Pons (tissue), 1 donor: ENCODE measurements around the gene PODNL1.

Experiments
- DNase-seq: peaks from one replicate; pipeline ENCODE4 v3.0.0-alpha.2; 2016; ENCODE audit warnings: low spot score

PODNL1 gene

GRCh38 chr19:13892870-13893269 is 45.3 kb downstream of the PODNL1 start:
- DNase-seq, result no peak

GRCh38 chr19:13890136-13890535 is 48.1 kb downstream of the PODNL1 start:
- DNase-seq, result no peak

GRCh38 chr19:13888281-13888680 is 49.9 kb downstream of the PODNL1 start:
- DNase-seq, result no peak

GRCh38 chr19:13887517-13887916 is 50.7 kb downstream of the PODNL1 start:
- DNase-seq, result no peak

- DNase-seq, result no peak
Observed at GRCh38 chr19:13887018-13887436, 51.2 kb downstream of the PODNL1 start.

- no peak for DNase-seq
Observed at GRCh38 chr19:13885826-13886365, 52.3 kb downstream of the PODNL1 start.

GRCh38 chr19:13884726-13885591 is 53.3 kb downstream of the PODNL1 start:
- no peak for DNase-seq

GRCh38 chr19:13883516-13884064 is 54.6 kb downstream of the PODNL1 start:
- DNase-seq, result no peak

GRCh38 chr19:13882836-13883235 is 55.4 kb downstream of the PODNL1 start:
- no peak for DNase-seq

GRCh38 chr19:13882419-13882795 is 55.8 kb downstream of the PODNL1 start:
- no peak for DNase-seq

GRCh38 chr19:13881692-13882418 is 56.4 kb downstream of the PODNL1 start:
- DNase-seq, result peak; percentile 30

- no peak for DNase-seq
Observed at GRCh38 chr19:13881251-13881691, 56.9 kb downstream of the PODNL1 start.
